ENCODE results near the gene GTPBP6.
A peak's percentile ranks its signal among the peaks of the same experiment; 100 is the strongest.
"Not testable (repeated sequence)": the region's sequence is repeated elsewhere in the genome, so short reads cannot be mapped to it uniquely, and the experiment has no call there.

The GTPBP6 gene

GRCh38 chrX:290476-291166 is 28.0 kb downstream of the GTPBP6 start:
- H3K9me3 ChIP-seq (ENCODE audit: control insufficient read depth, low read depth, low read length) = no peaks in the 10 kb centered on the region
- H3K27me3 ChIP-seq (ENCODE audit: control insufficient read depth, insufficient read depth, low read length) = no peaks in the 10 kb centered on the region
- no peaks in the 10 kb centered on the region for H3K4me1 ChIP-seq (ENCODE audit: control insufficient read depth, low read depth, low read length)
- H3K4me3 ChIP-seq (ENCODE audit: low read length) = no peak overlapping the region
- no peak overlapping the region for H3K9ac ChIP-seq (ENCODE audit: low read length)
- H3K27ac ChIP-seq (ENCODE audit: low read length) = no peak overlapping the region
- peaks cover 80% of the 10 kb centered on the region for H3K36me3 ChIP-seq (ENCODE audit: control insufficient read depth, low read depth, low read length)

GRCh38 chrX:288561-288991 is 30.0 kb downstream of the GTPBP6 start:
- Histone ChIP-seq H3K9me3 (ENCODE audit: control insufficient read depth, low read depth, low read length) (no peaks in the 10 kb centered on the region), H3K4me1 (ENCODE audit: control insufficient read depth, low read depth, low read length) (no peaks in the 10 kb centered on the region), H3K27me3 (ENCODE audit: control insufficient read depth, insufficient read depth, low read length) (no peaks in the 10 kb centered on the region), H3K27ac (ENCODE audit: low read length) (no peak overlapping the region), H3K9ac (ENCODE audit: low read length) (no peak overlapping the region), H3K4me3 (ENCODE audit: low read length) (no peak overlapping the region), H3K36me3 (ENCODE audit: control insufficient read depth, low read depth, low read length) (peaks cover 81% of the 10 kb centered on the region)

DNA sequence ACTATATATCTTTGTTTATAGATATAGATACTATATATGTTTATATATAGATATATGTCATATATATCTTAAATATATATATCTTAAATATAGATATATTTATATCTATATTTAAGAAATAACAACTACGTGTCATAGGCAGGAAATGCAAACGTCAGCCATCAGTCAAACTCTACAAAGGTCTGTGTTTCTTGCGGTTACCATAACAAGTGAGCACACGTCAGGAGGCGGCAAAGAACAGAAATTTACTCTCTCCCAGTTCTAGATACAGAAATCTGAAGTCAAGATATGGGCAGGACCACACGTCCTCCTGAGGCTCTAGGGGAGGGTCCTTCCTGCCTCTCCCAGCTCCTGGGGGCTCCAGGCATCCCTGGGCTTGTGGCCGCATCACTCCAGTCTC is 30.9 kb downstream of the GTPBP6 start:
- H3K9me3 ChIP-seq (ENCODE audit: control insufficient read depth, low read depth, low read length) = no peaks in the 10 kb centered on the region
- no peak overlapping the region for H3K4me3 ChIP-seq (ENCODE audit: low read length)
- H3K27me3 ChIP-seq (ENCODE audit: control insufficient read depth, insufficient read depth, low read length) = no peaks in the 10 kb centered on the region
- no peaks in the 10 kb centered on the region for H3K4me1 ChIP-seq (ENCODE audit: control insufficient read depth, low read depth, low read length)
- H3K36me3 ChIP-seq (ENCODE audit: control insufficient read depth, low read depth, low read length) = peaks cover 72% of the 10 kb centered on the region
- no peak overlapping the region for H3K27ac ChIP-seq (ENCODE audit: low read length)
- H3K9ac ChIP-seq (ENCODE audit: low read length) = no peak overlapping the region

- Histone ChIP-seq H3K27ac (ENCODE audit: low read length) (no peak overlapping the region), H3K9ac (ENCODE audit: low read length) (no peak overlapping the region), H3K4me1 (ENCODE audit: control insufficient read depth, low read depth, low read length) (no peaks in the 10 kb centered on the region), H3K4me3 (ENCODE audit: low read length) (no peak overlapping the region), H3K36me3 (ENCODE audit: control insufficient read depth, low read depth, low read length) (peaks cover 51% of the 10 kb centered on the region), H3K9me3 (ENCODE audit: control insufficient read depth, low read depth, low read length) (no peaks in the 10 kb centered on the region), H3K27me3 (ENCODE audit: control insufficient read depth, insufficient read depth, low read length) (no peaks in the 10 kb centered on the region)
Observed at GRCh38 chrX:285076-285677, 33.4 kb downstream of the GTPBP6 start.

DNA sequence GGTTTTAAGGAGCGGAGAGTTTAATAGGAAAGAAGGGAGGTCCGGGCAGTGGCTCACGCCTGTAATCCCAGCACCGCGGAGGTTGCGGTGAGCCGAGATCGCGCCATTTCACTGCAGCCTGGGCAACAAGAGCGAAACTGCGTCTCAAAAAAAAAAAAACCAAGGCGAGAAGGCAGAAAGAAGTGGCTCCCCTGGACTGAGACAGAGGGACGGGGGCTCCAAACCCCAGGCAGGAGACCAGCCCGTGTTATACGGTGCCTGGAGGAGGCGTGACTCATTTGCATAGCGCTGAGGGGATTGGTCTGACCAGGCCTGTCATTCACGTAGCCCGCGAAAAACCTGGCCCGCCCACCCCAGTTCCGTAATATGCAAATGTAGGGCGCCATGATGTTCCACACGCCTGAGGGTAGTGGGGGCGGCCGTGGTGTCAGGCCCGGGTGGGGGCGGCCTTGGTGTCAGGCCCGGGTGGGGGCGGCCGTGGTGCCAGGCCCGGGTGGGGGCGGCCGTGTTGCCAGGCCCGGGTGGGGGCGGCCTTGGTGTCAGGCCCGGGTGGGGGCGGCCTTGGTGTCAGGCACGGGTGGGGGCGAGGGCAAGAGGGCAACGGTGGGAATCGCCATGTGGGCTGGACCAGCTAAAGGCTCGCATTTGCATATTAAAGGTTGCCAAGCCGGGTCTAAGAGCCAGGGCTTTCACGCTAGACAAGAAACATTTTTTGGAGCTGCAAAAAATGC is 35.3 kb downstream of the GTPBP6 start:
- peak overlapping the region; percentile 68 for H3K27ac ChIP-seq (ENCODE audit: low read length)
- peak overlapping the region; percentile 61 for H3K9ac ChIP-seq (ENCODE audit: low read length)
- H3K4me1 ChIP-seq (ENCODE audit: control insufficient read depth, low read depth, low read length) = peaks cover 5% of the 10 kb centered on the region

DNA sequence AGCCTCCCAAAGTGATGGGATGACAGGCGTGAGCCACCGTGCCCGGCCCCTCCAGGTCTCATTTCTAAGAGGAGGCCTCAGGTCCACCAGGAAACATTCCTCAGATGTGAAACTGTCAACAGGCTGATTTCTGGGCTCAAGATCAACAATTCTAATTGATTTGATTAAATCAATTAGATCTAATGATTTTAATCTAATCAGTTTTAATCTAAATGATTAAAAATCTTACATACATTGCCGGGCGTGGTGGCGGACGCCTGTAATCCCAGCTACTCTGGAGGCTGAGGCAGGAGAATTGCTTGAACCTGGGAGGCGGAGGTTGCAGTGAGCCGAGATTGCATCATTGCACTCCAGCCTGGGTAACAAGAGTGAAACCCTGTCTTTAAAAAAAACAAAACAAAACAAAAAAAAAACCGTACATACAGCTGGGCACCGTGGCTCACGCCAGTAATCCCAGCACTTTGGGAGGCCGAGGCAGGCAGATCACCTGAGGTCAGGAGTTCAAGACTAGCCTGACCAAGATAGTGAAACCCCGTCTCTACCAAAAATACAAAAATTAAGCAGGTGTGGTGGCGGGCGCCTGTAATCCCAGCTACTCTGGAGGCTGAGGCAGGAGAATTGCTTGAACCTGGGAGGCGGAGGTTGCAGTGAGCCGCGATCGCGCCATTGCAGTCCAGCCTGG is 36.5 kb downstream of the GTPBP6 start:
- peak overlapping the region; percentile 34 for H3K27ac ChIP-seq (ENCODE audit: low read length)
- H3K36me3 ChIP-seq (ENCODE audit: control insufficient read depth, low read depth, low read length) = peaks cover 28% of the 10 kb centered on the region
- H3K27me3 ChIP-seq (ENCODE audit: control insufficient read depth, insufficient read depth, low read length); H3K4me1 ChIP-seq (ENCODE audit: control insufficient read depth, low read depth, low read length); H3K9me3 ChIP-seq (ENCODE audit: control insufficient read depth, low read depth, low read length): not testable (repeated sequence)
- H3K9ac ChIP-seq (ENCODE audit: low read length) = peak overlapping the region; percentile 61
- H3K4me3 ChIP-seq (ENCODE audit: low read length) = peak overlapping the region; percentile 81

More for the DNA sequence above, 35.3 kb downstream of the GTPBP6 start:
- peaks cover 35% of the 10 kb centered on the region for H3K36me3 ChIP-seq (ENCODE audit: control insufficient read depth, low read depth, low read length)
- H3K9me3 ChIP-seq (ENCODE audit: control insufficient read depth, low read depth, low read length) = no peaks in the 10 kb centered on the region
- H3K27me3 ChIP-seq (ENCODE audit: control insufficient read depth, insufficient read depth, low read length) = no peaks in the 10 kb centered on the region
- peak overlapping the region; percentile 81 for H3K4me3 ChIP-seq (ENCODE audit: low read length)

- peaks cover 22% of the 10 kb centered on the region for H3K36me3 ChIP-seq (ENCODE audit: control insufficient read depth, low read depth, low read length)
- H3K4me3 ChIP-seq (ENCODE audit: low read length) = peak within 1 kb of the TSS; percentile 81
- H3K9me3 ChIP-seq (ENCODE audit: control insufficient read depth, low read depth, low read length) = no peaks in the 10 kb centered on the region
- H3K9ac ChIP-seq (ENCODE audit: low read length) = peak within 1 kb of the TSS; percentile 61
- H3K4me1 ChIP-seq (ENCODE audit: control insufficient read depth, low read depth, low read length) = peaks cover 5% of the 10 kb centered on the region
- H3K27me3 ChIP-seq (ENCODE audit: control insufficient read depth, insufficient read depth, low read length) = no peaks in the 10 kb centered on the region
- peak within 1 kb of the TSS; percentile 51 for H3K27ac ChIP-seq (ENCODE audit: low read length)
Observed at GRCh38 chrX:281166-281999, 37.2 kb downstream of the GTPBP6 start, which contains the start of gene PLCXD1. TSS of gene PLCXD1 (plus strand) at chrX:281381. CDS start at chrX:284188, 2,807 bp downstream.

DNA sequence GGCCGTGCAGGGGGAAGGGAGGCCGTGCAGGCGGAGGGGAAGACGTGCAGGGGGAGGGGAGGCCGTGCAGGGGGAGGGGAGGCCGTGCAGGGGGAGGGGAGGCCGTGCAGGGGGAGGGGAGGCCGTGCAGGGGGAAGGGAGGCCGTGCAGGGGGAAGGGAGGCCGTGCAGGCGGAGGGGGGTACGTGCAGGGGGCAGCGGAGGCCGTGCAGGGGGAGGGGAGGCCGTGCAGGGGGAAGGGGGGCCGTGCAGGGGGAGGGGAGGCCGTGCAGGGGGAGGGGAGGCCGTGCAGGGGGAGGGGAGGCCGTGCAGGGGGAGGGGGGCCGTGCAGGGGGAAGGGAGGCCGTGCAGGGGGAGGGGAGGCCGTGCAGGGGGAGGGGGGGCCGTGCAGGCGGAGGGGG is 37.9 kb downstream of the GTPBP6 start:
- H3K27me3 ChIP-seq (ENCODE audit: control insufficient read depth, insufficient read depth, low read length); H3K9me3 ChIP-seq (ENCODE audit: control insufficient read depth, low read depth, low read length); H3K4me1 ChIP-seq (ENCODE audit: control insufficient read depth, low read depth, low read length); H3K9ac ChIP-seq (ENCODE audit: low read length); H3K27ac ChIP-seq (ENCODE audit: low read length); H3K4me3 ChIP-seq (ENCODE audit: low read length): not testable (repeated sequence)
- peaks cover 16% of the 10 kb centered on the region for H3K36me3 ChIP-seq (ENCODE audit: control insufficient read depth, low read depth, low read length)

- H3K9ac ChIP-seq (ENCODE audit: low read length); H3K36me3 ChIP-seq (ENCODE audit: control insufficient read depth, low read depth, low read length); H3K4me1 ChIP-seq (ENCODE audit: control insufficient read depth, low read depth, low read length); H3K9me3 ChIP-seq (ENCODE audit: control insufficient read depth, low read depth, low read length); H3K27ac ChIP-seq (ENCODE audit: low read length); H3K27me3 ChIP-seq (ENCODE audit: control insufficient read depth, insufficient read depth, low read length); H3K4me3 ChIP-seq (ENCODE audit: low read length): not testable (repeated sequence)
Observed at GRCh38 chrX:279757-280604, 38.6 kb downstream of the GTPBP6 start.

DNA sequence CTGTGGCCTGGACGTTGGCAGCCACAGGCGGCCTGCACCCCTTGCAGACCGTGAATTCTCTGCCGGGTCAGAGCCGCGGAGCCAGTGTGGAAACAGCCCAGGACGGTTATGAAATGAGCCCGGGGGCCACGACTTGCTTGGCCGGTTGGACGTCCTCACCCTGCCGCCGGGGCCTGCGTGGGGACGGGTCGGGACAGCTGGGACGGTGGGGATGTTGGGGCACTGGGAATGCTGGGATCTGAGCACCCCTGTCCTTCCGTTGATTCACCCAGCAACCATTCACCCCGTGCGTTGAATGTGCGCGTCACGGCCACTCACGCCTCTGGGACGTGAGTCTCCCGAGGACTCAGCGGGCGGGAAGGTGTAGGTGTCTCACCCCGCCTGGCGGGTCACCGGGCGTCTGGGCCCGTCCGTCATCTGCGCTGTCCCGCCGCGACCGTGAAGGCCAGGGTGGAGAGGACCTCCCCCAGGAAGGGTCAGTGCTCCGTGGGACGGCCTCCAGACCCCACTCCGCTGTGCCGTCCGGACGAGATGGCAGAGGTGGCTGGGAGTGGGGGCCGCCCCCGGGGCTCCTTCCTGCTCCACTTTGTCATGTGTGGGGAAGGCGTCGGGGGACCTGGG is 41.9 kb downstream of the GTPBP6 start:
- H3K4me1 ChIP-seq (ENCODE audit: control insufficient read depth, low read depth, low read length) = peaks cover 9% of the 10 kb centered on the region
- no peaks in the 10 kb centered on the region for H3K36me3 ChIP-seq (ENCODE audit: control insufficient read depth, low read depth, low read length)
- H3K9ac ChIP-seq (ENCODE audit: low read length) = peak overlapping the region; percentile 57
- no peak overlapping the region for H3K27ac ChIP-seq (ENCODE audit: low read length)
- peak overlapping the region; percentile 84 for H3K4me3 ChIP-seq (ENCODE audit: low read length)
- H3K27me3 ChIP-seq (ENCODE audit: control insufficient read depth, insufficient read depth, low read length) = no peaks in the 10 kb centered on the region
- no peaks in the 10 kb centered on the region for H3K9me3 ChIP-seq (ENCODE audit: control insufficient read depth, low read depth, low read length)

Data from iPS-18a (cell line).